ENCODE data around the gene ADRA2C. TPM values are rescaled to one million over a fixed set of nuclear protein-coding genes. Genes with fewer than 3 reads are reported as not detected.

The ADRA2C gene
- total RNA-seq, 2 experiments from 2014 or later: 0.21 TPM; not detected in 1

GRCh38 chr4:3803946-3804345 is 37.8 kb downstream of the ADRA2C start:
- POLR2A ChIA-PET: no interaction called here

DNA sequence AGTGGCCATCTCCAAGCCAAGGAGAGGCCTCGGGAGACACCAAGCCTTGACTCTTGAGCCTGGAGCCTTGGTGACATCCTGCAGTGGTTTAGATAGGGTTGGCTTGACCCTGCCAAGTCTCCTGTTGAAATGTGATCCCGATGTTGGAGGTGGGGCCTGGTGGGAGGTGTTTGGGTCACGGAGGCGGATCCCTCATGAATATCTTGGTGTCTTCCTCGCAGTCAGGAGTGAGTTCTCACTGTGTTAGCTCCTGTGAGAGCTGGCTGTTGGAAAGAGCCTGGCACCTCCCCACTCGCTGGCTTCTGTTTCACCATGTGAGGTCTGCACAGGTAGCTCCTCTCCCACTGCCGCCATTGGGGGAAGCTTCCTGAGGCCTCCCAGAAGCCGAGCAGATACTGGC is 38.8 kb downstream of the ADRA2C start:
- POLR2A ChIA-PET: no interaction called here
- intact Hi-C loops (cut with micrococcal nuclease; ENCODE audit: unreplicated experiment): no loop called here
- TF ChIP-seq, protein P1, sequence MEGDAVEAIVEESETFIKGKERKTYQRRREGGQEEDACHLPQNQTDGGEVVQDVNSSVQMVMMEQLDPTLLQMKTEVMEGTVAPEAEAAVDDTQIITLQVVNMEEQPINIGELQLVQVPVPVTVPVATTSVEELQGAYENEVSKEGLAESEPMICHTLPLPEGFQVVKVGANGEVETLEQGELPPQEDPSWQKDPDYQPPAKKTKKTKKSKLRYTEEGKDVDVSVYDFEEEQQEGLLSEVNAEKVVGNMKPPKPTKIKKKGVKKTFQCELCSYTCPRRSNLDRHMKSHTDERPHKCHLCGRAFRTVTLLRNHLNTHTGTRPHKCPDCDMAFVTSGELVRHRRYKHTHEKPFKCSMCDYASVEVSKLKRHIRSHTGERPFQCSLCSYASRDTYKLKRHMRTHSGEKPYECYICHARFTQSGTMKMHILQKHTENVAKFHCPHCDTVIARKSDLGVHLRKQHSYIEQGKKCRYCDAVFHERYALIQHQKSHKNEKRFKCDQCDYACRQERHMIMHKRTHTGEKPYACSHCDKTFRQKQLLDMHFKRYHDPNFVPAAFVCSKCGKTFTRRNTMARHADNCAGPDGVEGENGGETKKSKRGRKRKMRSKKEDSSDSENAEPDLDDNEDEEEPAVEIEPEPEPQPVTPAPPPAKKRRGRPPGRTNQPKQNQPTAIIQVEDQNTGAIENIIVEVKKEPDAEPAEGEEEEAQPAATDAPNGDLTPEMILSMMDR (conservative IDR thresholded peaks at IDR 0.05; ENCODE audit: low read length): no peak
- TF ChIP-seq EZH2phosphoT487 (IDR thresholded peaks at IDR 0.05; ENCODE audit: borderline replicate concordance, low read depth, low read length): no peak

More at GRCh38 chr4:3803946-3804345, 37.8 kb downstream of the ADRA2C start:
- CTCF ChIA-PET (ENCODE audit: unreplicated experiment): no interaction called here
- no peaks in the 10 kb centered on the region for H4K20me1 ChIP-seq (ENCODE audit: insufficient read depth, low read length)
- BruUV-seq (replicated peaks): no TSS peak
- intact Hi-C loops (cut with micrococcal nuclease; ENCODE audit: unreplicated experiment): no loop called here
- no peaks in the 10 kb centered on the region for H3K79me2 ChIP-seq (ENCODE audit: insufficient read depth, low read depth, low read length)
- H3K36me3 ChIP-seq (ENCODE audit: insufficient read depth, low read length): no peaks in the 10 kb centered on the region
- no peak overlapping the region for H2AFZ ChIP-seq (ENCODE audit: low read length)
- no peak overlapping the region for H3K27ac ChIP-seq (ENCODE audit: low read depth, low read length, poor library complexity, severe bottlenecking)
- H3K9me3 ChIP-seq (ENCODE audit: low read length): no peaks in the 10 kb centered on the region
- no peak for TF ChIP-seq EZH2phosphoT487 (IDR thresholded peaks at IDR 0.05; ENCODE audit: borderline replicate concordance, low read depth, low read length)
- TF ChIP-seq, protein P1 (conservative IDR thresholded peaks at IDR 0.05; ENCODE audit: low read length): no peak
- DNase-seq (ENCODE audit: low spot score): no peak
- H3K9me2 ChIP-seq (ENCODE audit: insufficient read depth, low read length): no peaks in the 10 kb centered on the region
- no peaks in the 10 kb centered on the region for H3K4me1 ChIP-seq (ENCODE audit: insufficient read depth, low read length, poor library complexity, severe bottlenecking)
- H3K4me3 ChIP-seq (ENCODE audit: low read depth, low read length, poor library complexity, severe bottlenecking): no peak overlapping the region
- H3K4me2 ChIP-seq (ENCODE audit: low read length): no peak overlapping the region

DNA sequence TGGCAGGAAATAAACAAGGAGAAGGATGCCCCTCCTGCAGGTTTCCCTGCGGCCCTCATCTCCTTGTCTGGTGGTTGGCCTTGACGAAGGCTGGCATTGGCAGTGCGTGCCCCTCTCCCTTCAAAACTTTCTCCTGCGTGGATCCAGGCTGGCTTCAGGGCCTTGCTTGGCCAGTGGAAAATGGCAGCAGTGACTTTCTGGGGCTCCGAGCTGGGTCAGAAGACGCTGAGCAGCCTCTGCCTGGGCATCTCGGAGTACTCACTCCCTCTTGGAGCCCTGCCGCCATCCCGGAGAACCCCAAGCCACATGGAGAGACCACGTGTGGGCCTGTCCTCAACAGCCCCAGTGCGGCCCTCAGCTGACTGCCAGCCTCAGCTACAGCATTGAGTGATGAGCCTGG is 39.5 kb downstream of the ADRA2C start:
- H3K9me2 ChIP-seq (ENCODE audit: insufficient read depth, low read length): no peaks in the 10 kb centered on the region
- H3K4me1 ChIP-seq (ENCODE audit: insufficient read depth, low read length, poor library complexity, severe bottlenecking): no peaks in the 10 kb centered on the region
- H3K4me3 ChIP-seq (ENCODE audit: low read depth, low read length, poor library complexity, severe bottlenecking): no peak overlapping the region
- H2AFZ ChIP-seq (ENCODE audit: low read length): no peak overlapping the region
- DNase-seq (ENCODE audit: low spot score): no peak
- H3K9me3 ChIP-seq (ENCODE audit: low read length): no peaks in the 10 kb centered on the region
- TF ChIP-seq, protein P1 (conservative IDR thresholded peaks at IDR 0.05; ENCODE audit: low read length): no peak
- no peak for TF ChIP-seq EZH2phosphoT487 (IDR thresholded peaks at IDR 0.05; ENCODE audit: borderline replicate concordance, low read depth, low read length)
- H3K79me2 ChIP-seq (ENCODE audit: insufficient read depth, low read depth, low read length): no peaks in the 10 kb centered on the region
- H3K27ac ChIP-seq (ENCODE audit: low read depth, low read length, poor library complexity, severe bottlenecking): no peak overlapping the region
- intact Hi-C loops (cut with micrococcal nuclease; ENCODE audit: unreplicated experiment): no loop called here
- no peaks in the 10 kb centered on the region for H4K20me1 ChIP-seq (ENCODE audit: insufficient read depth, low read length)
- H3K4me2 ChIP-seq (ENCODE audit: low read length): no peak overlapping the region
- H3K36me3 ChIP-seq (ENCODE audit: insufficient read depth, low read length): no peaks in the 10 kb centered on the region
- ChIA-PET POLR2A (no interaction called here), CTCF (ENCODE audit: unreplicated experiment) (no interaction called here)
- no TSS peak for BruUV-seq (replicated peaks)

More for the DNA sequence above, 38.8 kb downstream of the ADRA2C start:
- BruUV-seq (replicated peaks): no TSS peak
- no peaks in the 10 kb centered on the region for H3K9me2 ChIP-seq (ENCODE audit: insufficient read depth, low read length)
- no peak for DNase-seq (ENCODE audit: low spot score)
- no peaks in the 10 kb centered on the region for H3K4me1 ChIP-seq (ENCODE audit: insufficient read depth, low read length, poor library complexity, severe bottlenecking)
- H3K36me3 ChIP-seq (ENCODE audit: insufficient read depth, low read length): no peaks in the 10 kb centered on the region
- no peaks in the 10 kb centered on the region for H3K9me3 ChIP-seq (ENCODE audit: low read length)
- no peak overlapping the region for H3K4me2 ChIP-seq (ENCODE audit: low read length)
- CTCF ChIA-PET (ENCODE audit: unreplicated experiment): no interaction called here
- no peaks in the 10 kb centered on the region for H4K20me1 ChIP-seq (ENCODE audit: insufficient read depth, low read length)
- H2AFZ ChIP-seq (ENCODE audit: low read length): no peak overlapping the region
- H3K27ac ChIP-seq (ENCODE audit: low read depth, low read length, poor library complexity, severe bottlenecking): no peak overlapping the region
- H3K4me3 ChIP-seq (ENCODE audit: low read depth, low read length, poor library complexity, severe bottlenecking): no peak overlapping the region
- H3K79me2 ChIP-seq (ENCODE audit: insufficient read depth, low read depth, low read length): no peaks in the 10 kb centered on the region

Measured in OCI-LY7 (cell line).